IMR-90 (cell line): ENCODE data around the gene LUZP2. TPM values are rescaled to one million over a fixed set of nuclear protein-coding genes. Genes with fewer than 3 reads are reported as not detected.

Experiments used
- ATAC-seq: fragments of 200-7000 bp; cut with Tn5 transposase; 2 replicates; pipeline ENCODE4 v1.9.1; 2020; ENCODE audit warnings: low read depth, mild to moderate bottlenecking, moderate library complexity
- BruUV-seq: library from RNA; stranded (reverse); fragments of 400-500 nt; replicated peaks from 2 replicates; lab custom pipeline; 2021; lab: Mats Ljungman, UMichigan
- CTCF ChIA-PET: fragments of 300-600 bp; formaldehyde crosslinking; extraction: SDS; loops from one replicate; lab custom pipeline; 2021; ENCODE audit warnings: antibody characterized with exemption; lab: Yijun Ruan, JAX
- POLR2A ChIA-PET: fragments of 300-600 bp; sonication (Branson Sonifier 250); formaldehyde crosslinking; loops from one replicate; lab custom pipeline; 2022; ENCODE audit warnings: antibody characterized with exemption; ENCODE audit not compliant: unreplicated experiment; lab: Charles Lee
- DNase-seq: peaks from one replicate; pipeline ENCODE4 v3.0.0; 2013
- H2AFZ ChIP-seq: replicated peaks from 2 replicates; pipeline ENCODE3; 2013; ENCODE audit warnings: low read length, mild to moderate bottlenecking; ENCODE audit not compliant: poor library complexity
- H2AK5ac ChIP-seq: 2 replicates; pipeline ENCODE4 v1.6.1; 2013; ENCODE audit warnings: low read depth, low read length, inconsistent platforms
- H2AK9ac ChIP-seq: replicated peaks from 2 replicates; pipeline ENCODE3; 2013; ENCODE audit warnings: mild to moderate bottlenecking, low read depth, low read length, moderate library complexity; ENCODE audit not compliant: poor library complexity
- H2BK120ac ChIP-seq: 2 replicates; pipeline ENCODE4 v1.6.1; 2013; ENCODE audit warnings: low read depth, low read length, inconsistent platforms
- H2BK15ac ChIP-seq: 3 replicates; pipeline ENCODE4 v1.6.1; 2013; ENCODE audit warnings: low read depth, low read length, inconsistent platforms
- H2BK20ac ChIP-seq: 2 replicates; pipeline ENCODE4 v1.6.1; 2013; ENCODE audit warnings: low read depth, mild to moderate bottlenecking, inconsistent platforms, low read length, moderate library complexity
- H2BK5ac ChIP-seq: 2 replicates; pipeline ENCODE4 v1.6.1; 2013; ENCODE audit warnings: mild to moderate bottlenecking, low read depth, low read length, inconsistent platforms; ENCODE audit not compliant: poor library complexity, severe bottlenecking
- H3K14ac ChIP-seq: replicated peaks from 2 replicates; pipeline ENCODE4 v1.6.1; 2013; ENCODE audit warnings: low read depth, low read length, inconsistent platforms
- H3K18ac ChIP-seq: 2 replicates; pipeline ENCODE4 v1.6.1; 2013; ENCODE audit warnings: low read depth, low read length, control low read depth
- H3K23ac ChIP-seq: 2 replicates; pipeline ENCODE4 v1.6.1; 2013; ENCODE audit warnings: low read depth, low read length, inconsistent platforms
- H3K27ac ChIP-seq: 2 replicates; pipeline ENCODE4 v1.5.1; 2013; ENCODE audit warnings: mild to moderate bottlenecking, control low read depth, low read length; ENCODE audit not compliant: insufficient read depth
- H3K27me3 ChIP-seq: 2 replicates; pipeline ENCODE4 v1.6.1; 2013; ENCODE audit warnings: low read length; ENCODE audit not compliant: control insufficient read depth, insufficient read depth
- H3K36me3 ChIP-seq: 2 replicates; pipeline ENCODE4 v1.6.1; 2013; ENCODE audit warnings: low read length, mixed read lengths; ENCODE audit not compliant: control insufficient read depth, insufficient read depth
- H3K4ac ChIP-seq: 2 replicates; pipeline ENCODE4 v1.6.1; 2013; ENCODE audit warnings: low read depth, low read length, inconsistent platforms
- H3K4me1 ChIP-seq: 2 replicates; pipeline ENCODE4 v1.6.1; 2013; ENCODE audit warnings: low read length, mixed read lengths; ENCODE audit not compliant: control insufficient read depth, insufficient read depth
- H3K4me2 ChIP-seq: 2 replicates; pipeline ENCODE4 v1.6.1; 2013; ENCODE audit warnings: low read depth, mild to moderate bottlenecking, control low read depth, low read length, moderate library complexity
- H3K4me3 ChIP-seq: 2 replicates; pipeline ENCODE4 v1.5.1; 2013; ENCODE audit warnings: low read depth, mild to moderate bottlenecking, control low read depth, low read length, moderate library complexity; ENCODE audit not compliant: insufficient read depth
- H3K56ac ChIP-seq: 2 replicates; pipeline ENCODE4 v1.6.1; 2013; ENCODE audit warnings: low read length, inconsistent platforms; ENCODE audit not compliant: insufficient read depth; ENCODE audit errors: extremely low read depth
- H3K79me1 ChIP-seq, 2 experiments: 2 replicates each; pipeline ENCODE4 v1.6.1; 2013; ENCODE audit warnings: low read length in 2 of 2, inconsistent platforms in 1 of 2, low read depth in 1 of 2
- H3K9ac ChIP-seq: 2 replicates; pipeline ENCODE4 v1.6.1; 2013; ENCODE audit warnings: low read depth, low read length, control low read depth
- H3K9me1 ChIP-seq: 2 replicates; pipeline ENCODE4 v1.6.1; 2013; ENCODE audit warnings: low read length, inconsistent platforms; ENCODE audit not compliant: insufficient read depth
- H3K9me3 ChIP-seq: 2 replicates; pipeline ENCODE4 v1.6.1; 2013; ENCODE audit warnings: low read length; ENCODE audit not compliant: control insufficient read depth, insufficient read depth
- H4K20me1 ChIP-seq: 2 replicates; pipeline ENCODE4 v1.6.1; 2013; ENCODE audit warnings: low read length, inconsistent platforms; ENCODE audit not compliant: insufficient read depth
- H4K5ac ChIP-seq: 2 replicates; pipeline ENCODE4 v1.6.1; 2013; ENCODE audit warnings: mild to moderate bottlenecking, low read depth, low read length, control low read depth
- H4K8ac ChIP-seq, 2 experiments: 2 replicates each; pipeline ENCODE4 v1.6.1; 2013; ENCODE audit warnings: low read depth in 2 of 2, low read length in 2 of 2, control low read depth in 1 of 2, inconsistent platforms in 1 of 2
- H4K91ac ChIP-seq: 2 replicates; pipeline ENCODE4 v1.6.1; 2013; ENCODE audit warnings: low read depth, low read length, inconsistent platforms; ENCODE audit not compliant: insufficient read depth
- BHLHE40 ChIP-seq: fragments of 150-350 bp; IDR thresholded peaks from 2 replicates; pipeline ENCODE4 v1.6.1; 2016; ENCODE audit warnings: mild to moderate bottlenecking, low read depth, low read length
- CEBPB ChIP-seq: IDR thresholded peaks from 2 replicates; pipeline ENCODE4 v1.6.1; 2012; ENCODE audit warnings: low read depth, low read length, improper control_type of control experiment
- CHD1 ChIP-seq: IDR thresholded peaks from 2 replicates; pipeline ENCODE4 v1.6.1; 2012; ENCODE audit warnings: low read depth, low read length, improper control_type of control experiment
- ELK1 ChIP-seq: fragments of 150-350 bp; IDR thresholded peaks from 2 replicates; pipeline ENCODE4 v1.6.1; 2016; ENCODE audit warnings: low read depth, mild to moderate bottlenecking, low read length, moderate library complexity, borderline replicate concordance
- FOS ChIP-seq: fragments of 150-350 bp; IDR thresholded peaks from 2 replicates; pipeline ENCODE4 v1.6.1; 2016; ENCODE audit warnings: low read depth, low read length
- MAFK ChIP-seq: IDR thresholded peaks from 2 replicates; pipeline ENCODE4 v1.6.1; 2012; ENCODE audit warnings: low read depth, low read length, improper control_type of control experiment
- MAZ ChIP-seq: IDR thresholded peaks from 2 replicates; pipeline ENCODE4 v1.6.1; 2012; ENCODE audit warnings: low read depth, mild to moderate bottlenecking, low read length, improper control_type of control experiment, moderate library complexity, borderline replicate concordance
- MXI1 ChIP-seq: IDR thresholded peaks from 2 replicates; pipeline ENCODE4 v1.6.1; 2012; ENCODE audit warnings: low read depth, mild to moderate bottlenecking, low read length, moderate library complexity, borderline replicate concordance
- NFE2L2 ChIP-seq: fragments of 150-350 bp; IDR thresholded peaks from 2 replicates; pipeline ENCODE4 v1.6.1; 2016; ENCODE audit warnings: low read depth, mild to moderate bottlenecking, low read length
- POLR2A ChIP-seq: IDR thresholded peaks from 2 replicates; pipeline ENCODE4 v1.6.1; 2012; ENCODE audit warnings: mild to moderate bottlenecking, low read depth, low read length
- RAD21 ChIP-seq: IDR thresholded peaks from 2 replicates; pipeline ENCODE4 v1.6.1; 2012; ENCODE audit warnings: low read length, improper control_type of control experiment
- RCOR1 ChIP-seq: IDR thresholded peaks from 2 replicates; pipeline ENCODE4 v1.6.1; 2012; ENCODE audit warnings: mild to moderate bottlenecking, low read length, improper control_type of control experiment; ENCODE audit not compliant: insufficient replicate concordance
- RFX5 ChIP-seq: IDR thresholded peaks from 2 replicates; pipeline ENCODE4 v1.8.0; 2012; ENCODE audit warnings: low read depth, mild to moderate bottlenecking, low read length, moderate library complexity
- SMC3 ChIP-seq: fragments of 150-350 bp; IDR thresholded peaks from 2 replicates; pipeline ENCODE4 v1.6.1; 2016; ENCODE audit warnings: low read depth, mild to moderate bottlenecking, antibody characterized with exemption, low read length, moderate library complexity
- USF2 ChIP-seq: fragments of 150-350 bp; IDR thresholded peaks from 2 replicates; pipeline ENCODE4 v1.6.1; 2017; ENCODE audit warnings: mild to moderate bottlenecking, antibody characterized with exemption, low read length, low read depth
- WGBS, 2 experiments: methylation state at CpG; one replicate each; pipeline versions ENCODE4 v1.1.5 to v1.1.7; 2013; ENCODE audit warnings: missing lambda C conversion rate in 2 of 2; ENCODE audit not compliant: insufficient read length in 1 of 2; ENCODE audit errors: extremely low coverage in 2 of 2; 5-methylcytosine and 5-hydroxymethylcytosine counted together
- dilution Hi-C: fragments of 300-500 bp; cut with HindIII; formaldehyde crosslinking; loops from one replicate; pipeline ENCODE4 v1.14.3; 2018; ENCODE audit warnings: low sequenced_read_pairs; ENCODE audit not compliant: unreplicated experiment
- in situ Hi-C: fragments of 300-500 bp; cut with MboI; formaldehyde crosslinking; loops from 3 replicates; pipeline ENCODE4 v1.14.3; 2019; ENCODE audit warnings: low sequenced_read_pairs, inconsistent platforms, mixed read lengths
- intact Hi-C: fragments of 100-400 bp; cut with micrococcal nuclease; formaldehyde crosslinking; loops from 2 replicates; pipeline ENCODE4 v1.10.0; 2022
- polyA plus RNA-seq, 3 experiments: library from polyadenylated mRNA; depleted of rRNA; stranded (reverse); fragments of >200 nt; gene quantifications; 2 replicates each; pipeline ENCODE4 v1.2.3, GENCODE V29; 2012; ENCODE audit warnings: low replicate concordance in 1 of 3
- total RNA-seq: library from RNA; depleted of rRNA; stranded (reverse); fragments of >200 nt; gene quantifications from 2 replicates; pipeline ENCODE4 v1.2.3, GENCODE V29; 2012
- TF ChIP-seq, protein P1 (sequence below): conservative IDR thresholded peaks from 2 replicates; pipeline ENCODE4 v1.5.1; 2012; ENCODE audit warnings: mild to moderate bottlenecking, low read depth, low read length, improper control_type of control experiment

The LUZP2 gene
- total and polyA plus RNA-seq, 2 of the 4 experiments (the other 2 are of a cell fraction) = 0.89 to 2.0 TPM

DNA sequence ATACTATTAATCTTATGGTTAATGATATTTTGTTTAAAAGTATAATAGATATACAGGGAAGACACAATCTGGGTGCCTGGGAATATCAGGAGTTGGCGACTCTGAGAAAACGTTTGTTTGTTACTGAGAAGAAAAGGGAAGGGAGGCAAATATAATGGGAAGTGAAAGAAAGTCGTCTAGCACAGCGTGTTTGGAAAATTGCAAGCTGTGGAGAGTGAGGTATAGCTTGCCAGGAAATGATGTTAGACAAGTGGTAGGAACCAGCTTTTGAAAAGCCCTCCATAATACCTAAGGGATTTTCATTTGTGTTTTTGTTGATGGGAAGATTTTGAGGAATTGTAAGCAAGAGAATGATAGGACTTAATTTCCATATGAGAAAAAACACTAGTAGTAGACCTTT is 322.2 kb downstream of the LUZP2 start:
- no peak overlapping the region for H3K4ac ChIP-seq
- H3K23ac ChIP-seq = no peak overlapping the region
- no peak overlapping the region for H3K18ac ChIP-seq
- no peak overlapping the region for H2BK120ac ChIP-seq
- no peak overlapping the region for H4K91ac ChIP-seq
- H4K8ac ChIP-seq = no peak overlapping the region
- no TSS peak for BruUV-seq
- no peak overlapping the region for H3K27ac ChIP-seq
- H3K36me3 ChIP-seq = no peaks in the 10 kb centered on the region
- no peak overlapping the region for H3K14ac ChIP-seq
- no peaks in the 10 kb centered on the region for H3K9me3 ChIP-seq
- H3K56ac ChIP-seq = no peak overlapping the region
- no peak overlapping the region for H3K4me2 ChIP-seq
- H3K4me1 ChIP-seq = no peaks in the 10 kb centered on the region; the same call in 1 of the 2 replicates
- H2AFZ ChIP-seq = no peak overlapping the region
- ChIA-PET POLR2A (no interaction called here), CTCF (no interaction called here)
- H2AK9ac ChIP-seq = no peak overlapping the region
- H3K79me1 ChIP-seq = no peaks in the 10 kb centered on the region
- no peak overlapping the region for H4K5ac ChIP-seq
- no peaks in the 10 kb centered on the region for H3K27me3 ChIP-seq
- no peak overlapping the region for H3K4me3 ChIP-seq
- intact Hi-C loops (no loop called here), in situ Hi-C loops (no loop called here), dilution Hi-C loops (no loop called here)
- H3K9ac ChIP-seq = no peak overlapping the region
- no peaks in the 10 kb centered on the region for H4K20me1 ChIP-seq
- ATAC-seq (no peak), DNase-seq (no peak)
- H3K9me1 ChIP-seq = no peaks in the 10 kb centered on the region
- no peak overlapping the region for H2BK5ac ChIP-seq
- no peak overlapping the region for H2AK5ac ChIP-seq
- H2BK15ac ChIP-seq = no peak overlapping the region
- TF ChIP-seq SMC3 (no peak), MXI1 (no peak), RFX5 (no peak), BHLHE40 (no peak), ELK1 (no peak), CEBPB (no peak), RCOR1 (no peak), USF2 (no peak), POLR2A (no peak), RAD21 (no peak), CHD1 (no peak), MAZ (no peak), MAFK (no peak), NFE2L2 (no peak), FOS (no peak)
- TF ChIP-seq, protein P1, sequence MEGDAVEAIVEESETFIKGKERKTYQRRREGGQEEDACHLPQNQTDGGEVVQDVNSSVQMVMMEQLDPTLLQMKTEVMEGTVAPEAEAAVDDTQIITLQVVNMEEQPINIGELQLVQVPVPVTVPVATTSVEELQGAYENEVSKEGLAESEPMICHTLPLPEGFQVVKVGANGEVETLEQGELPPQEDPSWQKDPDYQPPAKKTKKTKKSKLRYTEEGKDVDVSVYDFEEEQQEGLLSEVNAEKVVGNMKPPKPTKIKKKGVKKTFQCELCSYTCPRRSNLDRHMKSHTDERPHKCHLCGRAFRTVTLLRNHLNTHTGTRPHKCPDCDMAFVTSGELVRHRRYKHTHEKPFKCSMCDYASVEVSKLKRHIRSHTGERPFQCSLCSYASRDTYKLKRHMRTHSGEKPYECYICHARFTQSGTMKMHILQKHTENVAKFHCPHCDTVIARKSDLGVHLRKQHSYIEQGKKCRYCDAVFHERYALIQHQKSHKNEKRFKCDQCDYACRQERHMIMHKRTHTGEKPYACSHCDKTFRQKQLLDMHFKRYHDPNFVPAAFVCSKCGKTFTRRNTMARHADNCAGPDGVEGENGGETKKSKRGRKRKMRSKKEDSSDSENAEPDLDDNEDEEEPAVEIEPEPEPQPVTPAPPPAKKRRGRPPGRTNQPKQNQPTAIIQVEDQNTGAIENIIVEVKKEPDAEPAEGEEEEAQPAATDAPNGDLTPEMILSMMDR = no peak
- no CpG with 5 or more reads among the region's 4 CpGs for WGBS, 2 experiments
- H2BK20ac ChIP-seq = no peak overlapping the region
